ENCODE results near the gene DDI2.
"Not testable (repeated sequence)": the region's sequence is repeated elsewhere in the genome, so short reads cannot be mapped to it uniquely, and the experiment has no call there.

The DDI2 gene

GRCh38 chr1:15617173-15618076 is at the start of gene DDI2:
DDI2 (plus strand) TSS chr1:15617458; CDS start chr1:15617671, 213 bp downstream.
- in situ Hi-C loops (cut with MboI; ENCODE audit: low sequenced_read_pairs): no loop called here

- in situ Hi-C loops (cut with MboI; ENCODE audit: low sequenced_read_pairs): no loop called here
These were observed 48.7 kb upstream of the DDI2 start for GRCh38 chr1:15568387-15569073.

DNA sequence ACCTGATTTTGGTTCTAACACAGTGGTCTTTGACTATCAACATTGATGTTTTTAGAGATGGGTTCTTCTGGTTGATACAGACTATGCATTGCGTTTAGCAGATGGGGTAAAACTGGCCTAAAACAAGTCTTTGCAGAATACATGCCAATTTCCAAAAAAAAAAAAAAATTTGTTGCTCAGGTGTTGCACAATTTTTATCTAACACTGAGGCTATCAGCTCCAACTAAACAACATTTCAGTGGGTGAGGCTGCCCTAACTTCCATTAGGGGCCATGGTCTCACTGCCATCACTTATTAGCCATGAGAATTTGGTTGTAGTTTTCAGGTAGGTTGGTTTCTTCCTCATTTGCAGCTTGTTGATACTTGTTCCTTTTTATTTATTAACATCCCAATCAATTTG is 46.4 kb upstream of the DDI2 start:
- in situ Hi-C loops (cut with MboI; ENCODE audit: low sequenced_read_pairs): no loop called here

DNA sequence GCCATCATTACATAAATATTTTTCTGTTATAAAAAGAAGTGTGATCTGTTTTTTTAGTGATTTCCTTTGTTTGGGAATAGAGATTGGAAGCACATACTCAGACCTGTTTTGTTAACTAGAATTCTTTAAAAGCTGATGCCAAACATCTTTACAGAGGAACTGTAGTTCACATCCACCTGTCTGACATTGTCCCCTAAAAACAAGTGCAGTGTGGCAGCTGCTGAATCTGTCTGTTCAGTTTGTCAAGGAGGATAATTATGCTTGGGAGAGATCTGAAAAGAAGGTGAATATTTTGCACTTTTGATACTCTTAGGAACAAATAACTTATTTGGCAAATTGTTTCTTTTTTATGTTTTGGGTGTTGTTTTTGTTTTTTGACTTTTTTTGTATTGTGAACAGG is 46.0 kb upstream of the DDI2 start:
- in situ Hi-C loops (cut with MboI; ENCODE audit: low sequenced_read_pairs): no loop called here

DNA sequence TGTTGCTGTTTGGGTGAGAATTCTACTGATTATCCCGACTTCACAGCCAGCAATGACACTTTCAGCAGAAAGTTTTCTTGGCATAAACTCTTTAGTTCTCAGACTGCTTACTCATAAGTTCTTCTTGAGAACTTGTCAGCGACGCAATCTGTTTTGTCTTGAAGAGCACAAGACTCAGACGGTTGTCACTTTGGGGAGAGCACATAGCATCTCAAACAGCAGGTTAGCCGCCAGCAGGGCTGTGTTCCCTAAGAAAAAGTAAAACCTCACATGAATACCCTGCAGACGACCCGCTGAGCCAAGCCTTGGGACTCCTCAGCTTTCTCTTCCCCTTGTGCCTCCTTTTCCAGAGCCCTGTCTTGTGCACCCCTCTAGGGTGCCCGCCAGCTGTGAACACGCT is 43.8 kb upstream of the DDI2 start:
- in situ Hi-C loops (cut with MboI; ENCODE audit: low sequenced_read_pairs): no loop called here

- in situ Hi-C loops (cut with MboI; ENCODE audit: low sequenced_read_pairs): no loop called here
These were observed 42.5 kb upstream of the DDI2 start for GRCh38 chr1:15574741-15575140.

- in situ Hi-C loops (cut with MboI; ENCODE audit: low sequenced_read_pairs): no loop called here
These were observed 41.6 kb upstream of the DDI2 start for GRCh38 chr1:15575549-15576150.

DNA sequence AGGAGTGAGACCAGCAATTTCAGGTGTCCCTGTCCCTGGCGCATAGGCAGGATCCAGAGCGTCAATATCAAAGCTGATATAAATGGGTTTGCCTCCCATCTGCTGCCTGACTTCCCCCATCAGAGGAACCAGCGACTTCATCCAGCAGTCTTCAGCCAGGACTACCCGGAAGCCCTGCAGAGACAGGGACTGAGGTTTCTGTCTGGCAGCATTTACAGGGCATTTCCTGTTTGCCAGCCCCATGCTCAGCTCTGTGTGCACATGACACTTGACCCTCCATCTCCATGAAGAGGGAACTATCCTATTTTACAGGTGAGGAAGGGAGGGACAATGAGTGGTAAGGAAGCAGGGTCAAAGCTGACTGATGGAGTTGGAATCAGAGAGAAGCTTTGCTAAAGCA is 39.6 kb upstream of the DDI2 start:
- in situ Hi-C loops (cut with MboI; ENCODE audit: low sequenced_read_pairs): no loop called here

- in situ Hi-C loops (cut with MboI; ENCODE audit: low sequenced_read_pairs): no loop called here
These were observed 38.2 kb upstream of the DDI2 start for GRCh38 chr1:15578921-15579682.

DNA sequence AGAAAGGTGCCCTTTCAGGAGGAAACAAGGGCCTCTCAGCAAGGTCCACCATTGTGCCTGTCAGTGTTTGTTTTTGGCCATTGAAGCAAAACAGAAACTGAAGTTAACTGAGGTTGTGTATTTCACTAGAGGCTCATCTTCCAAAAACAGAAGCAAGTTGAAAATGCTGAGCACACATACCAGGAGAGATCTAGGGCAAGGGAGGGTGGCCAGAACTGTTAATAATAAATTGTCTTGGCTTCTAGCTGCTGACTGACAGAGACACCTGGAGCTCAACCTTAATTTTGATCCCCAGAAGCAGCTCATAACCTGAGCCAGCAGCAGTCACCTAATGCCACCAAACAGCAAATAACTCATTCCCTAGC is 37.6 kb upstream of the DDI2 start:
- in situ Hi-C loops (cut with MboI; ENCODE audit: low sequenced_read_pairs): no loop called here

DNA sequence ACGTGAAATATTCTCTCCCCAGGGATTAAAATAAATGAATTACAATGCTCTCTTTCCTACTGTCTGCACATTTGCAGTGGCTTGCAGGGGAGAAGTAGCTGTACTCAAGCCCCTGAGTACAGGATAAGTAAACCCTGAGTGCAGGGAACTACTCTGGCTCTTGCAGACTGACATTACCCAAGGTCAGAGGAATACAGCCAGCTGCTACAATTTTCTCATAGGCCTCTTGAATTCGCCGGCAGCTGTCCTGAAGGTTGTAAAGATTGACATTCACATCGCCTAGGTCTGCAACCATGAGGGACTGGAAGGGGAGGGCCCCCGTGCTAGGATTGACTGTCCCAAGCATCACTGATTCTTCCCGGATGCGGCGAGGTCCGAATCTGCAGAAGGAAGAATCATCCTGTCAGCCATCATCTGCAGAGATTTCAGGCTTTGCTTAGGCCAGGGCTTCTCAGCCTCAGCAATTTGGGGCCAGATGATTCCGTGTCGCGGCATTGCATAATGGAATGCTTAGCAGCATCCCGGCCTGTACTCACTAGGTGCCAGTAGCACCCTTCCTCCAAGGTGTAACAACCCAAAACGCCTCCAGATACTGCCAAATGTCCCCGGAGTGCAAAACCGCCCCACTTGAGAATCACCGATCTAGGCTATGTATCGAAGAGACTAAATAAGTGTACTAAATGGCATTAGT is 34.1 kb upstream of the DDI2 start:
- in situ Hi-C loops (cut with MboI; ENCODE audit: low sequenced_read_pairs): no loop called here

GRCh38 chr1:15584489-15585363 is 32.5 kb upstream of the DDI2 start, which contains the start of gene AGMAT:
AGMAT (minus strand) TSS chr1:15585051; CDS start chr1:15584967, 84 bp downstream.
- in situ Hi-C loops (cut with MboI; ENCODE audit: low sequenced_read_pairs): no loop called here

- in situ Hi-C loops (cut with MboI; ENCODE audit: low sequenced_read_pairs): no loop called here
These were observed 25.0 kb upstream of the DDI2 start for GRCh38 chr1:15592285-15592684.

DNA sequence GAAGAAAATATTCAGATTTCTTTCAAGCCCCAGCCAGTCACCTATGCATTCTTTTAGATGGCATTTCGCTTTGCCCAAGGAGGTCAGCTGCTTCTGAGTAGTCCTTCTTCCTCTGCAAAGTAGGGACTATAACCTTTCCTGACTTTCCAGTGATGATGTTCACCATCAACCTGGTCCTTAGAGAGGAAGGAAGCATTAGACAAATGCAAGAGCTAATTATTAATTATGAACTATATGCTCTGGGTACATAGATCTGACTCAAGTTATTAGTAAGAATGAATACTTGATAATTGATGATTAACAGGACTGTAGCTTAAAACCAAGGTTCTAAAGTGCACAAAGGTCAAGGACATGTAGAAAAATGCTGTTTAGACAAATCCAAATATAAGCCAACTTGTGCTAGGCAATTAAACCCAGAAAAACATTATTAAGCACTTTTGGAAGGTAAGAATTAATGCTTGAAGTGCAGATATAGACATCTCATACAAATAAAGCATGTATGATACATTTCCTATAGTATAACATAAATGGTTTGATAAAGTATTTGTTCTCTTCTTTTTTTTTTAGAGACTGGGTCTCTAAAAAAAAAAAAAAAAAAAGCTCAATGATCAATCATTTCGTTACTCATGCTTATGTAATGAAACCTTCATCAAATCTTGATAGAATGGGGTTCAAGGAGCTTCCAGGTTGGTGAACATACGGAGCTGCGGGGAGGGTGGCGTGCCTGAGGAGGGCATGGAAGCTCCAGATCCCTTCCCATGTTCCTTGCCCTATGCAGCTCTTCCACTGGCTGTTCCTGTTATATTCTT is 21.2 kb upstream of the DDI2 start:
- in situ Hi-C loops (cut with MboI; ENCODE audit: low sequenced_read_pairs): no loop called here

DNA sequence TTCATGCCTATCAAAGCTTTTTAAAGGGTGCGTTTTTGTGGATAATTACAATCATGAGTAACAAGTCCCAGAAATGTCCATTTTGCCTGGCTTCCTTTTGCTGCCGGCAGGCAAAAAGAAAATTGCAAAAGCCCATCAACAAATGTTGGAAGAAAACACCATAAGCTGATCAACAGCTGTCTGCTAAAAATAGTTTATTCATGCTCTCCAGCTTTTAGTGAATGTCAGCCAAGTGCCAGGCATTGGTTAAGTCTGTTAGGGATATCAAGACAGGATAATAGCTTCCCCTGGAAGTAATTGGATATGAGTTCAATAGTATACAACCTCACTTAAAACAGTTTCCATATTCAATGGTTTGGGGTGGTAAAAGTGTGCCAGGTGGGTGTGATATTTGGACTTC is 18.8 kb upstream of the DDI2 start:
- in situ Hi-C loops (cut with MboI; ENCODE audit: low sequenced_read_pairs): no loop called here

DNA sequence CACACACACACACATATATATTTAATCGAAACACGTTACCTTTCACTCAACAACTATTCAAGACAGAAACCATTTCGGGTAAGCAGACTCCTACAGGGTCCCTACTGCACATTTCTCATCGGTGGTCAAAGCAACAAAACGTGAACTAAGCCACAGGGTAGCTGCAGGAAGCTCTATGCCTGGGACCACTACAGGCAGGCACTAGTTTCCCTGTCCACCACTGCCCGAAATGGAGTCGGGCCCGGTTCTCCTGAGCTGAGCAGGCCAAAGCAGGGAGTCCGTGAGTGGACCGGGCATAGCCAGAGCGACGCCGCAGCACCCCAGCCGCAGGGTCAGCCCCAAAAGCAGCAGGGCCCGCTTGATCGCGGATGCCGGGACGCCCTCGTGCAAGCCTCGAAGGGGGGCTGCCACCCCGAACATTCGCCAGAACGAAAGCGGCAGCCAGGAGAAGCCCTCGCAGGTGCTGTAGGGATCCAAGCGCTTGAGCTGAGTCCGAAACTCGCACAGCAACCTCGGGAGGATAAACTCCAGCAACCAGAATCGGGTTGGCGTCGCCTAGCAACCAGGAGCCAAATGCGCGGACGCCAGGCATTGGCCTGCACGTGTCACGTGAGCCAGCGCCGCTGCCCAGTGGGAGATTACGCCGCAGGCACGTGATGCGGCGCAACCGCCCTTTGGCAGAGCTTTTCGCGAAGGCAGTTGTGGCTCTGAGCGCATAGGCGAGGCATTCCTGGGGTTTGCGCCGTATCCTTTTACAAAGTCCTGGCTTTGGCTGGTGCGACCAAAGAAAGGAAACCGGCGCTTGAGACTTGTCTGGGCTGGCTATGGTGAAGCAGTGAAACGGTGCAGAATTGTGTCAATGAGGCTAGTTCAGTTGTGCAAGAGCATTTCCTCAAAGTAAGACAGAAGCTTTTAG is 13.9 kb upstream of the DDI2 start:
- in situ Hi-C loops (cut with MboI; ENCODE audit: low sequenced_read_pairs): no loop called here

DNA sequence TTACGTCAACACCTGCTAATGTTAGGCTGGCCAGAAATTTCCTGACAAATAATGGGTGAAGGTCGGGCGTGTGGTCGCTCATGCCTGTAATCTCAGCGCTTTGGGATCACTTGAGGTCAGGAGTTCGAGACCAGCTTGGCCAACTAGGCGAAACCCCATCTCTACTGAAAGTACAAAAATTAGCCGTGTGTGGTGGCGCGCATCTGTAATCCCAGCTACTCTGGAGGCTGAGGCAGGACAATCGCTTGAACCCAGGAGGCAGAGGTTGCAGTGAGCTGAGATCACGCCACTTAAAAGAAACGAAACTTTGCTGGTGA is 13.3 kb upstream of the DDI2 start:
- in situ Hi-C loops (cut with MboI; ENCODE audit: low sequenced_read_pairs): not testable (repeated sequence)

DNA sequence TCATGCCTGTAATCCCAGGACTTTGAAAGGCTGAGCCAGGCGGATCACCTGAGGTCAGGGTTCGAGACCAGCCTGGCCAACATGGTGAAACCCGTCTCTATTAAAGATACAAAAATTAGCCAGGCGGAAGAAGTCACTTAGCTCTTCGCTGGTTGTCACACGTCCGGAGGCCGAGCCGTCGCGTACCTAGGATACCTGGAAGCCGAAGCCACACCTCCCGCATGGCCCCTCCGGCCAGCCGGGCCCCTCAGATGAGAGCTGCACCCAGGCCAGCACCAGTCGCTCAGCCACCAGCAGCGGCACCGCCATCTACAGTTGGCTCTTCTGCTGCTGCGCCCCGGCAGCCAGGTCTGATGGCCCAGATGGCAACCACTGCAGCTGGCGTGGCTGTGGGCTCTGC is 12.9 kb upstream of the DDI2 start:
- in situ Hi-C loops (cut with MboI; ENCODE audit: low sequenced_read_pairs): not testable (repeated sequence)

All from HL-60/S4 treated with phorbol 12-myristate 13-acetate at 8.2 ng/mL for 4 days and 3 days (cell line).